Caco-2 (cell line): ENCODE measurements around the gene CENPU. TPM values are rescaled to one million over a fixed set of nuclear protein-coding genes. Genes with fewer than 3 reads are reported as not detected.

Experiments used
- BruUV-seq: library from RNA; stranded (reverse); fragments of 400-500 nt; replicated peaks from 2 replicates; lab custom pipeline; 2021; lab: Mats Ljungman, UMichigan
- CTCF ChIA-PET: fragments of 300-600 bp; sonication (Branson Sonifier 250); formaldehyde crosslinking; loops from one replicate; lab custom pipeline; 2022; ENCODE audit warnings: antibody characterized with exemption; lab: Charles Lee
- POLR2A ChIA-PET: fragments of 300-600 bp; sonication (Branson Sonifier 250); formaldehyde crosslinking; loops from one replicate; lab custom pipeline; 2022; ENCODE audit warnings: antibody characterized with exemption; lab: Charles Lee
- DNase-seq, 2 experiments: peaks; one replicate each; pipeline versions ENCODE4 v3.0.0 to v3.0.0-alpha.2; 2020 to 2022
- H3K27me3 ChIP-seq: replicated peaks from 2 replicates; pipeline ENCODE4 v1.6.0; 2011; ENCODE audit warnings: low read length; ENCODE audit not compliant: control insufficient read depth, insufficient read depth
- H3K36me3 ChIP-seq: 2 replicates; pipeline ENCODE4 v1.5.1; 2011; ENCODE audit warnings: low read length; ENCODE audit not compliant: control insufficient read depth, insufficient read depth
- H3K4me1 ChIP-seq: fragments of 250-450 bp; sonication (Bioruptor Pico); 2 replicates; pipeline ENCODE4 v1.5.1; 2020; ENCODE audit warnings: mild to moderate bottlenecking
- H3K4me3 ChIP-seq: 2 replicates; pipeline ENCODE4 v1.5.1; 2011; ENCODE audit warnings: low read depth, mild to moderate bottlenecking, control low read depth, low read length
- H3K9me3 ChIP-seq: fragments of 250-450 bp; sonication (Bioruptor Pico); 2 replicates; pipeline ENCODE4 v1.5.1; 2020; ENCODE audit warnings: mild to moderate bottlenecking, moderate library complexity
- H3K27ac Mint-ChIP-seq: one replicate; pipeline ENCODE4 v1.8.0; 2022; ENCODE audit warnings: mixed read lengths; ENCODE audit not compliant: unreplicated experiment
- H3K27me3 Mint-ChIP-seq: one replicate; pipeline ENCODE4 v1.8.0; 2022; ENCODE audit warnings: mixed read lengths; ENCODE audit not compliant: insufficient read depth, unreplicated experiment
- H3K36me3 Mint-ChIP-seq: one replicate; pipeline ENCODE4 v1.8.0; 2022; ENCODE audit warnings: mild to moderate bottlenecking, mixed read lengths; ENCODE audit not compliant: insufficient read depth, unreplicated experiment
- H3K4me1 Mint-ChIP-seq: one replicate; pipeline ENCODE4 v1.8.0; 2022; ENCODE audit warnings: low read depth, mixed read lengths; ENCODE audit not compliant: unreplicated experiment
- H3K4me3 Mint-ChIP-seq: one replicate; pipeline ENCODE4 v1.8.0; 2022; ENCODE audit warnings: mild to moderate bottlenecking, moderate library complexity, mixed read lengths; ENCODE audit not compliant: unreplicated experiment
- H3K9me3 Mint-ChIP-seq: one replicate; pipeline ENCODE4 v1.8.0; 2022; ENCODE audit warnings: mixed read lengths; ENCODE audit not compliant: unreplicated experiment
- intact Hi-C: fragments of 100-400 bp; cut with micrococcal nuclease; formaldehyde crosslinking; loops from one replicate; pipeline ENCODE4 v1.10.0; 2022; ENCODE audit not compliant: unreplicated experiment
- total RNA-seq: library from RNA; stranded (reverse); gene quantifications from 2 replicates; pipeline ENCODE4 v1.2.3, GENCODE V29; 2022
- TF ChIP-seq, protein P1 (sequence below), 2 experiments: fragments of 200-600 bp in 1 of 2; IDR thresholded peaks; 1 replicate in 1 of 2; 2 replicates in 1 of 2; pipeline versions ENCODE4 v1.5.1 to v1.8.0; 2011 to 2022; ENCODE audit warnings: antibody characterized with exemption in 1 of 2, control low read depth in 1 of 2, inconsistent platforms in 1 of 2, low read depth in 1 of 2, low read length in 1 of 2, mild to moderate bottlenecking in 1 of 2, moderate library complexity in 1 of 2; ENCODE audit not compliant: insufficient read depth in 1 of 2, severe bottlenecking in 1 of 2, unreplicated experiment in 1 of 2

Gene CENPU
- total RNA-seq, 1 experiment from 2014 or later, result 52.0 TPM

DNA sequence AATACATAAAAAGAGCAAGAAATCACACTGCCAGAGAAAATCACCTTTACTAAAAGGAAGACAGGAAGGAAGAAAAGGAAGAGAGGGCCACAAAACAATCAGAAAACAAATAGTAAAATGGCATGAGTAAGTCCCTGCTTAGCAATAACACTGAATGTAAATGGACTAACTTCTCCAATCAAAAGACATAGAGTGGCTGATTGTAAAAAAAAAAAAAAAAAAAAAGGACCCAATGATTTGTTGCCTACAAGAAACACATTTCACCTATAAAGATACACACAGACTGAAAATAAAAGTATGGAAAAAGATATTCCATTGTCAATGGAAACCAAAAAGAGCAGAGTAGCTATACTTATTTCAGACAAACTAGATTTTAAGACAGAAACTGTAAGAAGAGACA, 12.6 kb downstream of the CENPU start:
- TF ChIP-seq, protein P1, sequence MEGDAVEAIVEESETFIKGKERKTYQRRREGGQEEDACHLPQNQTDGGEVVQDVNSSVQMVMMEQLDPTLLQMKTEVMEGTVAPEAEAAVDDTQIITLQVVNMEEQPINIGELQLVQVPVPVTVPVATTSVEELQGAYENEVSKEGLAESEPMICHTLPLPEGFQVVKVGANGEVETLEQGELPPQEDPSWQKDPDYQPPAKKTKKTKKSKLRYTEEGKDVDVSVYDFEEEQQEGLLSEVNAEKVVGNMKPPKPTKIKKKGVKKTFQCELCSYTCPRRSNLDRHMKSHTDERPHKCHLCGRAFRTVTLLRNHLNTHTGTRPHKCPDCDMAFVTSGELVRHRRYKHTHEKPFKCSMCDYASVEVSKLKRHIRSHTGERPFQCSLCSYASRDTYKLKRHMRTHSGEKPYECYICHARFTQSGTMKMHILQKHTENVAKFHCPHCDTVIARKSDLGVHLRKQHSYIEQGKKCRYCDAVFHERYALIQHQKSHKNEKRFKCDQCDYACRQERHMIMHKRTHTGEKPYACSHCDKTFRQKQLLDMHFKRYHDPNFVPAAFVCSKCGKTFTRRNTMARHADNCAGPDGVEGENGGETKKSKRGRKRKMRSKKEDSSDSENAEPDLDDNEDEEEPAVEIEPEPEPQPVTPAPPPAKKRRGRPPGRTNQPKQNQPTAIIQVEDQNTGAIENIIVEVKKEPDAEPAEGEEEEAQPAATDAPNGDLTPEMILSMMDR (IDR thresholded peaks at IDR 0.05; ENCODE audit: insufficient read depth in 1 of 2, low read depth in 1 of 2, low read length in 1 of 2, severe bottlenecking in 1 of 2, unreplicated experiment in 1 of 2), result no peak
- H3K4me3 Mint-ChIP-seq, result no peak overlapping the region
- CTCF ChIA-PET, result interaction anchor here (1.2 kb wide), 1 partner anchor 216 kb away, joined by 3 read pairs; no protein-coding TSS in a partner anchor
- no peaks in the 10 kb centered on the region for H3K4me1 Mint-ChIP-seq
- no peaks in the 10 kb centered on the region for H3K4me1 ChIP-seq
- intact Hi-C loops, result no loop called here
- H3K27ac Mint-ChIP-seq, result no peak overlapping the region
- POLR2A ChIA-PET, result no interaction called here
- no peaks in the 10 kb centered on the region for H3K9me3 ChIP-seq
- BruUV-seq, result no TSS peak
- H3K4me3 ChIP-seq, result no peak overlapping the region
- no peaks in the 10 kb centered on the region for H3K27me3 ChIP-seq
- peaks cover 82% of the 10 kb centered on the region for H3K36me3 Mint-ChIP-seq
- no peaks in the 10 kb centered on the region for H3K36me3 ChIP-seq
- H3K27me3 Mint-ChIP-seq, result no peaks in the 10 kb centered on the region
- no peak for DNase-seq
- H3K9me3 Mint-ChIP-seq, result peaks cover 10% of the 10 kb centered on the region

DNA sequence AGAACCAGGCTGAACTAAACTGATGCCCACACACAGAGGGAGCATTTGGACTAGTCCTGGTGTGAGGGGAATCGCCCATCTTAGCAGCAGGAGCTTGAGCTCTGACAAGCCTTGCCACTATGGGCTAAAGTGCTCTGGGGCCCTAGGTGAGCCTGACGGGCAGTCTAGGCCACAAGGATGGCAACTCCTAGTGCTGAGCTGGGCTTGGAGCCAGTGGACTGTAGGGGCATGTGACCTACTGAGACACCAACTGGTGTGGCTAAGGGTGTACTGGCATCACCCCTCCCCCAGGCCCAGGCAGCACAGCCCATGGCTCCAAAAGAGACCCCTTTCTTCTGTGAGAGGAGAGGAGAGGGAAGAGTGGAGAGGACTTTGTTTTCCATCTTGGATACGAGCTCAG, 14.5 kb downstream of the CENPU start:
- CTCF ChIA-PET, result no interaction called here
- Mint-ChIP-seq H3K27me3 (no peaks in the 10 kb centered on the region), H3K36me3 (peaks cover 75% of the 10 kb centered on the region), H3K9me3 (peaks cover 10% of the 10 kb centered on the region), H3K4me1 (no peaks in the 10 kb centered on the region), H3K27ac (no peak overlapping the region), H3K4me3 (no peak overlapping the region)
- TF ChIP-seq, protein P1 (IDR thresholded peaks at IDR 0.05; ENCODE audit: insufficient read depth in 1 of 2, low read depth in 1 of 2, low read length in 1 of 2, severe bottlenecking in 1 of 2, unreplicated experiment in 1 of 2), result no peak
- H3K27me3 ChIP-seq, result no peaks in the 10 kb centered on the region
- POLR2A ChIA-PET, result no interaction called here
- H3K36me3 ChIP-seq, result no peaks in the 10 kb centered on the region
- BruUV-seq, result no TSS peak
- H3K9me3 ChIP-seq, result no peaks in the 10 kb centered on the region
- intact Hi-C loops, result no loop called here
- H3K4me1 ChIP-seq, result no peaks in the 10 kb centered on the region
- H3K4me3 ChIP-seq, result no peak overlapping the region
- no peak for DNase-seq

DNA sequence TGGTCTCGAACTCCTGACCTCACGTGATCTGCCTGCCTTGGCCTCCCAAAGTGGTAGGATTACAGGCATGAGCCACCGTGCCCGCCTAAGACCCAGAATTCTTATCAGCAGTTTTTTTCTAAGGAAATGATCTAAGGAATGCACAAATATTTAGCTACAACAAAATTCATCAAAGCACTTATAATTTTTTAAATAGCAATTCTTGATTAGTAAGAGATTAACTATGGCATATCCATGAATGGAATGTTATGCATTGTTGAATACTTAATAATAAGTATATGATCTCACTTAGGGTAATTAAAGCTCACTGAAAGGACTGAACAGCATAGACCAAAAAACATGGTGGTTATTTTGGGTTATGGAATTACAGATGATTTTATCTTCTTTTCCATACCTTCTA, 18.4 kb downstream of the CENPU start:
- Mint-ChIP-seq H3K27me3 (no peaks in the 10 kb centered on the region), H3K27ac (no peak overlapping the region), H3K9me3 (no peaks in the 10 kb centered on the region), H3K36me3 (peaks cover 57% of the 10 kb centered on the region), H3K4me1 (no peaks in the 10 kb centered on the region), H3K4me3 (no peak overlapping the region)
- no TSS peak for BruUV-seq
- H3K4me3 ChIP-seq, result no peak overlapping the region
- TF ChIP-seq, protein P1 (IDR thresholded peaks at IDR 0.05; ENCODE audit: insufficient read depth in 1 of 2, low read depth in 1 of 2, low read length in 1 of 2, severe bottlenecking in 1 of 2, unreplicated experiment in 1 of 2), result no peak
- no peaks in the 10 kb centered on the region for H3K9me3 ChIP-seq
- no peaks in the 10 kb centered on the region for H3K27me3 ChIP-seq
- CTCF ChIA-PET, result no interaction called here
- H3K36me3 ChIP-seq, result no peaks in the 10 kb centered on the region
- intact Hi-C loops, result no loop called here
- DNase-seq, result no peak
- POLR2A ChIA-PET, result no interaction called here
- H3K4me1 ChIP-seq, result no peaks in the 10 kb centered on the region
